NCI-H1417 (cell line): Measurements from ENCODE around the gene GPR137.

ENCODE experiments used
- DNase-seq, 3 experiments: peaks; one replicate each; lab custom pipeline; 2025; lab: John Stamatoyannopoulos, UW

Gene GPR137

DNA sequence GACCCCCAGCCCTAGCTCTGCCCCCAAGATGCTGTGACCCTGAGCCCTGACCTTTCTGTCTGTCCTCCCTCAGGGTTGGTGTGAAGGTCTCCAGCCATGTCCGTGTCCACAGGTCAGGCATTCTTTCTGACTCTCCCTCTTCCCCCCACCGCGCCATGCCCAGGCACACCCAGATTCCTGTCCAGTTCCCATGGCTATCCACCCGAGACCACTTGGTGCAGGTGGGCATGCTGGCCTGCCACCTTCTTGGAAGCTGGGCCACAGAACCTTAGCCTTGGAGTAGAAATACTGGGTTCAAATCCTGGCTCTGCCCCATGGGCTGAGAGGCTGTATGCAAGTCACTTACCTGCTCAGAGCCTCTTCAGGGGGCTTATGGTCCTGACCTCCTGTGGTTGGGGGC, 36.6 kb upstream of the GPR137 start:
- DNase-seq: no peak

DNA sequence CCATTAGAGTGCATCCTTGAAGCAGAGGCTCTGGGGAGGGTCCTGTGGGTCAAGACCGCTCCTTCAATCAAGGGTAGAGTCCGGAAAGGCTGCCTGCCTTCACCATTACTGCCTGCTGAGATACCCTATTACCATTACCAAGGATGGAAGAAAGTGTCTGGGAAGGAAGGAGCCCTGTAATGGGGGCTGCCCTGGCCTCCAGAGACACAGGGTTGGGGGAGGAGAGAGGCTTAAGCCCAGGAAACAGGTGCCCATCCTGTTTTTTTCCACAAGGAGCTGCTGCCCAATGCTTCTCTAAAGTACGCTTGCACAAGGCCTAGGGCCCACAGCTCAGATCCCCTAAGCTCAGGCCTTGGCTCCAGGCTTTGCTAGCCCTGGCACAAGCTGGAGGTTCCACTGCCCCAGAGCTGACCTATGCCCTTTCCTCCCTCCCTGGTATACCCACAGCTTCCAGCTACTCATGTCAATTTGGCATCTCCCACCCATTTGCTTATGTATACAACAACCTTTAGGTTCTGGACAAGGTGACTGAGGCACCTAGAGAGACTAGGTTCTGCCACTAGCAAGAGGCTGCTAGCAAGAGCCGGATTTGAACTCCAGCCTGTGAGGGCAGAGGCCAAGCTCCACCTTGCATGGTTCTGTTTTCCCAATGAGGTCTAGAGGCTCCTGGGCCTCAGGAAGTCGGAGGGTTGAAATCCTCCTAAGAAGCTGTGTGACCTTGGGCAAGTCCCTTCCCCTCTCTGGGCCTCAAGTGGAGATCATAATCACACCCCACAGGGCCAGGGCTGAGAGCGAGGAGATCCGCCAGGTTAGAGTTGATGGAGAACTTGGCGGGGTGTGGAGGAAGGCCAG, 35.9 kb upstream of the GPR137 start:
- DNase-seq: peak in 1 of 3 experiments; percentile 42

- DNase-seq: peak; percentile 30 to 79 (median 72)
Observed at GRCh38 chr11:64250415-64251015, 35.1 kb upstream of the GPR137 start.

DNA sequence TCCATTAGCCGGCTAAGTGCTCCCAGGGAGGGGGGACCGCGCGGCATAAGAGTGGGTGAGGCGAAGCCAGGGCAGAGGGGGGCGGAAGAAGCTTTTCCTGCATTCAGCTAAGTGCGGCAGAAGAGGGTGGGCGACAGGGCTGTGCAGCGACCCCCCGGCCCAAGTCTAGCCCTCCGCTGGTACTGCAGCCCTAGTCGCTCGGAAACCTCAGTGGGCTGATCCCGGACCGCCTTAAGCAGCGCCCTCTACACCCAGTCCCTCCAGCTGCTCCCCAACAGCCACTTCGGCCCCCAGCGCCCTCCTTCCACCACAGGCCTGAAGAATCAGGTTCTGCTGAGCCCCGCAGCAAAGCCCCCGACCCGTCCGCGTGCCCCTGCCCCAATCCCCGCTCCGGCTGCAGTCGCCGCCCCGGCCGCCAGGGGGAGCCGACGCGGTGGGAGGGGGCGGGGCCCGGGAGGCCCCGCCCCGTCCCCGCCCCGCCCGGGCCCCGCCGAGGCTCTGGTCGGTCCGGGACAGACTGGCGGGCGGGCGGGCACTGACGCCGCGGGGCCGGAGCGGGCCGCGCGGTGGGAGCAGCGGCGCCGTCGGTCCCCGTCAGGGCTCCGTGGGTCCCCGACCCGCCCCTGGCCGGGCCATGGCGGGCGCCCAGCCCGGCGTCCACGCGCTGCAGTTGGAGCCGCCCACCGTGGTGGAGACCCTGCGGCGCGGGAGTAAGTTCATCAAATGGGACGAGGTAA, 34.5 kb upstream of the GPR137 start, which contains the start of gene PLCB3:
Gene PLCB3, plus strand, starts transcription at position 515 of the 737 bp plus-strand sequence. Its CDS starts 120 bp downstream, at position 635.
- peak; percentile 48 to 71 (median 65) for DNase-seq

- no peak for DNase-seq
Observed at GRCh38 chr11:64251753-64252002, 34.0 kb upstream of the GPR137 start.

DNA sequence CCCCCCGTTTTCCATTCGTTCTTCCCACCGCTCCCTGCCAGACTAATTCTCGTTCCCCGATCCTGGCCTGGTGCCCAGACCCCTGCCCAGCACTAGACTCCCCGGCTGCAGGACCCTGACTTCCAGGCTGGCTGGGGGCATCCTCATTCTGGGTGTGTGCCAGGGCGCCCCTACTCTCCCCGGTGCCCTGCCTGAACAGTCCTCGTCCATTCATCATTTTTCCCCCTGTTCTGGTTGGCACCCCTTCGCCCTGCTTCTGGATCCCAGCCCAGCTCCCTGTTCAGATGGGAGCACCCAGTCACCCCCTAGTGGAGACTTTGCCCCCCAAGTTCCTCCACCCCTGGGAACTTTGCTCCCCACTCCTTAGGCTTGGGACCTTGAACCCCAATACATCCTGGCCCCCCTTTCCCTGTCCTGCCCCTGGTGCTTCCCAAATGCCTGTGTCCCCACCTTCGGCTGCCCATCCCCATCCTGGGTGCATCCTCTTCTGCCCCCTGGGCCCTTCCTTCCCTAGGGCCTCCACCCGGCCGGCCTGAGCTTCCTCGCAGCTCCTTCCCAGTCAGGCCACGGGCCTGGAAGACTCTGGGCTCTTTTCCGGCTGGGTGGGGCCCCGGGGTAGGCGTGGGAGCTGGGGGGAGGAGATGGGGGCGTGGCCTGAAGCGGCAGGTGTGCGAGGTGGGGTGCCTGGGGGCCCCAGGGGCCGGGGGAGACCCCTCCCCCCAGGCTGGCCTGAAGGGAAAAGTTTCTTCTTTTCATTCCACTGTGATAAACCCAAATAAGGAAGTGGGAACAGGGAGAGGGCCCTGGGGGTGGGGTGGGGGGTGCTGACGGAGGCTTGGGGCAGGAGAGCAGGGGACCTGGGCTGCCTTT, 33.4 kb upstream of the GPR137 start:
- peak in 2 of 3 experiments; percentile 31 to 47 for DNase-seq

DNA sequence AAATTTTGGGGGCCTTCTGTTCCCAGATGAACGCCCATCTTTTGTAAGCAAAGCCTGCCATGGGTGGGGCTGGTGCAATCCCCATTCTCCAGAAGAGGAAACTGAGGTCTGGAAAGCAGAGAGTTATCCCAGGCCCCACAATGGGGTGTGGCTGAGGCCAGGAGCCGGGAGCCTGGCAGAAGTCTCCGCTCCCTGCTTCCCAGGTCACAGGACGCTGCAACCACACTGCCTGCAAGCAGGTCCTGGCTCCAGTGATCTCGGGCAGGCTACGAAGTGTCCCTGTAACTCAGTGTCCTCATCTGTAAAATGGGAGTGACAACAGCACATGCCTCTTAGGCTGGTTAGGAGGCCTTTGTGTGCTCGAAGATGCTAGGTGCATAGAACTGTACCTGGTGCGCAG, 32.6 kb upstream of the GPR137 start:
- no peak for DNase-seq

- DNase-seq: no peak
Observed at GRCh38 chr11:64253481-64253880, 32.2 kb upstream of the GPR137 start.

GRCh38 chr11:64254326-64254725, 31.3 kb upstream of the GPR137 start:
- DNase-seq: no peak

- DNase-seq: no peak
Observed at GRCh38 chr11:64255135-64256128, 30.2 kb upstream of the GPR137 start.

DNA sequence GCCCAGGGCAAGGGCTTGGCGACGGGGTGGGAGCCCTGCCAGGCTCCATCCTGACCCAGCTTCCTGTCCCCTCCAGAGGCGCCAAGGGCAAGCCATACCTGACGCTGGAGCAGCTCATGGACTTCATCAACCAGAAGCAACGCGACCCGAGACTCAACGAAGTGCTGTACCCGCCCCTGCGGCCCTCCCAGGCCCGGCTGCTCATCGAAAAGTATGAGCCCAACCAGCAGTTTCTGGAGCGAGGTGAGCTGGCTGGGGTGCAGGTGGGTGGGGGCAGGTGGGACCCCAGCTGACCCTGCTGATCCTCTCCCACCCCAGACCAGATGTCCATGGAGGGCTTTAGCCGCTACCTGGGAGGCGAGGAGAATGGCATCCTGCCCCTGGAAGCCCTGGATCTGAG, 29.3 kb upstream of the GPR137 start:
- no peak for DNase-seq

GRCh38 chr11:64258356-64258755, 27.3 kb upstream of the GPR137 start:
- DNase-seq: no peak

GRCh38 chr11:64258946-64259532, 26.6 kb upstream of the GPR137 start:
- DNase-seq: no peak

DNA sequence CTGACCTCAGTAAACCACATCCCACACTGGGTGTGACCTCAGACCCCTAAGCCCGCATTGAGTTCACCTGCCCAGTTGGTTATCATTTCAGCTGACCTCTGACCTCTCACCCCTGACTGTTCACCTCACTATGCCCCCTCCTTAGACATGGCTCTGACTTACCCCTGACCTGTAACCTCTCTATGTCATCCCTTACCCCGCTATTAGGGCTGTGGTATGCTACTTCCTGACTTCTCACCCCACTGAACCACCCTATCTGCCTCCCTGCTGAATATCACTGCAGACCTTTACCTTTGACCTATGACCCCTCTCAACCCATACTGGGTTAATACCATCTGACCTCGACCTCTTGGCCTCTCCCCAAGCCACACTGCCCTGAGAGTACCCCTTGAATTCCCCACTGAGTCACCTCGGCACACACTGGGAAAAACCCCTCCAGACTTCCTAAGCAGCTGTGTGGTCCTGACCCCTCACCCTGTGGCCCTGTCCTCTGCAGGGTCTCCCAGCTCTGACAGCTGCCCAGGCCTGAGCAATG, 26.0 kb upstream of the GPR137 start:
- no peak for DNase-seq

GRCh38 chr11:64260147-64260708, 25.4 kb upstream of the GPR137 start:
- DNase-seq: no peak

GRCh38 chr11:64261556-64262080, 24.0 kb upstream of the GPR137 start:
- no peak for DNase-seq

DNA sequence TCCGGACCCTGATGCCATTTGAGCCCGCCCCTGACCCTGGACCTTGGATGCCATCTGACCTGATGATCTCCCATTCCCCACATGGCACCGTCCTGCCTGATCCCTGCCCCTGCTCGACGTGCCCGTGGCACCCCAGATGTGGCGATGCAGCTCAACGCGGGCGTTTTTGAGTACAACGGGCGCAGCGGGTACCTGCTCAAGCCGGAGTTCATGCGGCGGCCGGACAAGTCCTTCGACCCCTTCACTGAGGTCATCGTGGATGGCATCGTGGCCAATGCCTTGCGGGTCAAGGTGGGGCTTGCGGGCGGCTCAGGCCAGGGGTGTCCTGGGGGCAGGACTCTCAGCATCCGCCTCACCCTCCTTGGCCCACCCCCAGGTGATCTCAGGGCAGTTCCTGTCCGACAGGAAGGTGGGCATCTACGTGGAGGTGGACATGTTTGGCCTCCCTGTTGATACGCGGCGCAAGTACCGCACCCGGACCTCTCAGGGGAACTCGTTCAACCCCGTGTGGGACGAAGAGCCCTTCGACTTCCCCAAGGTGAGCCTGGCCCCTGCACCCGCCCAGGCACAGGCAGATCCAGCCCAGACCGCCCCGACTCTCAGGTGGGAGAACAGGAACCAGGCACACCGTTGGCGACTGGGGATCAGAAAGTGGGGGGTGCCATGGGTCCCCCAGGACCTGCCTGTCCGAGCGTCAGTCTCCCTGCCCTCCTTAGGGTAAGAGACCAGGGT, 23.2 kb upstream of the GPR137 start:
- DNase-seq: no peak

- no peak for DNase-seq
Observed at GRCh38 chr11:64263021-64263946, 22.4 kb upstream of the GPR137 start.
